ENCODE measurements around the gene MACROD1. TPM values are rescaled to one million over a fixed set of nuclear protein-coding genes. Genes with fewer than 3 reads are reported as not detected.
A peak's percentile ranks its signal among the peaks of the same experiment; 100 is the strongest.

Gene MACROD1
- total RNA-seq, 5 donors from 2014 or later (not counting 1 experiment from before 2014, with no cell fraction given) = 6.0 to 14.8 (median 10.4) TPM

GRCh38 chr11:63991558-63991957 lies 174.4 kb downstream of the MACROD1 start:
- H3K4me1 Mint-ChIP-seq = peaks cover 21 to 35% (median 30%) of the 10 kb centered on the region in 3 donors
- H3K9me3 ChIP-seq = no peaks in the 10 kb centered on the region
- ChIA-PET CTCF (no interaction called here), POLR2A (interaction anchor here in 1 of 2 donors (0.6 kb wide), 1 partner anchor 222 kb away, joined by 3 read pairs; no protein-coding TSS in a partner anchor)
- H3K4me3 ChIP-seq (ENCODE audit: control insufficient read depth in 1 of 2, extremely low read depth in 1 of 2, low read length in 1 of 2) = no peak overlapping the region
- peaks cover 31% of the 10 kb centered on the region for H3K36me3 Mint-ChIP-seq
- peaks cover 9 to 30% of the 10 kb centered on the region in 2 experiments for H3K4me1 ChIP-seq (ENCODE audit: control insufficient read depth in 1 of 2, extremely low read depth in 1 of 2, insufficient read depth in 2 of 2, low read length in 2 of 2)
- DNase-seq (no peak), ATAC-seq (replicated peaks in 1 of 4) (no peak)
- no peak overlapping the region for H3K27ac ChIP-seq (ENCODE audit: low read length)
- peaks cover 22 to 58% of the 10 kb centered on the region in 2 donors for H3K36me3 ChIP-seq (ENCODE audit: control insufficient read depth in 2 of 2, extremely low read depth in 1 of 2, insufficient read depth in 1 of 2, low read length in 1 of 2)
- no peaks in the 10 kb centered on the region for H3K27me3 Mint-ChIP-seq
- 97% methylated on average over 6 of the region's 10 CpGs for WGBS (ENCODE audit: insufficient coverage)
- peak overlapping the region in 1 of 2 donors; percentile 28 for H3K27ac Mint-ChIP-seq
- no peaks in the 10 kb centered on the region for H3K27me3 ChIP-seq (replicated peaks in 1 of 2; ENCODE audit: control insufficient read depth in 2 of 2, extremely low read depth in 1 of 2, insufficient read depth in 2 of 2, low read length in 1 of 2)
- no peak overlapping the region for H3K4me3 Mint-ChIP-seq
- no peaks in the 10 kb centered on the region for H3K9me3 Mint-ChIP-seq

- WGBS (ENCODE audit: insufficient coverage) = 54% methylated on average over 23 of the region's 25 CpGs
- Histone ChIP-seq H3K27me3 (replicated peaks in 1 of 2; ENCODE audit: control insufficient read depth in 2 of 2, extremely low read depth in 1 of 2, insufficient read depth in 2 of 2, low read length in 1 of 2) (no peaks in the 10 kb centered on the region), H3K36me3 (ENCODE audit: control insufficient read depth in 2 of 2, extremely low read depth in 1 of 2, insufficient read depth in 1 of 2, low read length in 1 of 2) (peaks cover 14 to 31% of the 10 kb centered on the region in 2 donors), H3K9me3 (no peaks in the 10 kb centered on the region), H3K4me3 (ENCODE audit: control insufficient read depth in 1 of 2, extremely low read depth in 1 of 2, low read length in 1 of 2) (peak overlapping the region; percentile 94 to 99), H3K27ac (ENCODE audit: low read length) (no peak overlapping the region), H3K4me1 (ENCODE audit: control insufficient read depth in 1 of 2, extremely low read depth in 1 of 2, insufficient read depth in 2 of 2, low read length in 2 of 2) (peaks cover 13 to 36% of the 10 kb centered on the region in 2 experiments)
- H3K27ac Mint-ChIP-seq = peak overlapping the region; percentile 27 to 64
- no peaks in the 10 kb centered on the region for H3K27me3 Mint-ChIP-seq
- ChIA-PET POLR2A (interaction anchor here in 1 of 2 donors (0.5 to 0.6 kb wide), 2 partner anchors 308 to 318 kb away, joined by 5 to 7 read pairs; no protein-coding TSS in a partner anchor), CTCF (no interaction called here)
- peaks cover 18% of the 10 kb centered on the region for H3K36me3 Mint-ChIP-seq
- ATAC-seq (replicated peaks in 1 of 4) = no peak
- peak overlapping the region; percentile 61 to 76 (median 74) for H3K4me3 Mint-ChIP-seq
- no peak for DNase-seq
- H3K9me3 Mint-ChIP-seq = no peaks in the 10 kb centered on the region
- peaks cover 29 to 42% (median 38%) of the 10 kb centered on the region in 3 donors for H3K4me1 Mint-ChIP-seq
Observed at GRCh38 chr11:63986932-63987513, 178.9 kb downstream of the MACROD1 start.

GRCh38 chr11:63986156-63986931 lies 179.6 kb downstream of the MACROD1 start, which contains the start of gene OTUB1:
OTUB1 (plus strand) TSS chr11:63986438; CDS start chr11:63986457, 19 bp downstream.
- no peaks in the 10 kb centered on the region for H3K27me3 Mint-ChIP-seq
- no peaks in the 10 kb centered on the region for H3K27me3 ChIP-seq (replicated peaks in 1 of 2; ENCODE audit: control insufficient read depth in 2 of 2, extremely low read depth in 1 of 2, insufficient read depth in 2 of 2, low read length in 1 of 2)
- H3K27ac Mint-ChIP-seq = peak within 1 kb of the TSS; percentile 95 to 98
- H3K36me3 ChIP-seq (ENCODE audit: control insufficient read depth in 2 of 2, extremely low read depth in 1 of 2, insufficient read depth in 1 of 2, low read length in 1 of 2) = peaks cover 12 to 27% of the 10 kb centered on the region in 2 donors
- ATAC-seq (replicated peaks in 1 of 4) (peak; percentile 91 to 94 (median 92)), DNase-seq (peak; percentile 69 to 91 (median 80))
- CTCF ChIA-PET = no interaction called here
- H3K4me3 ChIP-seq (ENCODE audit: control insufficient read depth in 1 of 2, extremely low read depth in 1 of 2, low read length in 1 of 2) = peak within 1 kb of the TSS; percentile 94 to 99
- peak within 1 kb of the TSS; percentile 96 to 99 (median 96) for H3K4me3 Mint-ChIP-seq
- H3K27ac ChIP-seq (ENCODE audit: low read length) = peak within 1 kb of the TSS; percentile 86
- peaks cover 26 to 35% (median 35%) of the 10 kb centered on the region in 3 donors for H3K4me1 Mint-ChIP-seq
- no peaks in the 10 kb centered on the region for H3K9me3 Mint-ChIP-seq
- H3K4me1 ChIP-seq (ENCODE audit: control insufficient read depth in 1 of 2, extremely low read depth in 1 of 2, insufficient read depth in 2 of 2, low read length in 2 of 2) = peaks cover 13 to 34% of the 10 kb centered on the region in 2 experiments
- 0% methylated on average over 54 of the region's 63 CpGs for WGBS (ENCODE audit: insufficient coverage)
- H3K9me3 ChIP-seq = no peaks in the 10 kb centered on the region
- peaks cover 13% of the 10 kb centered on the region for H3K36me3 Mint-ChIP-seq
- POLR2A ChIA-PET = interaction anchor here in 1 of 2 donors (0.5 to 0.9 kb wide), 2 partner anchors 202 to 214 kb away, joined by 3 read pairs; no protein-coding TSS in a partner anchor

GRCh38 chr11:63985812-63986155 lies 180.1 kb downstream of the MACROD1 start:
- WGBS (ENCODE audit: insufficient coverage) = 0% methylated on average over 12 of the region's 18 CpGs
- no peaks in the 10 kb centered on the region for H3K27me3 Mint-ChIP-seq
- ATAC-seq (replicated peaks in 1 of 4) (peak; percentile 80 to 91 (median 90)), DNase-seq (peak in 33 of 35 experiments; percentile 50 to 79 (median 61))
- H3K9me3 Mint-ChIP-seq = no peaks in the 10 kb centered on the region
- H3K27ac Mint-ChIP-seq = peak overlapping the region; percentile 95 to 98
- Histone ChIP-seq H3K4me1 (ENCODE audit: control insufficient read depth in 1 of 2, extremely low read depth in 1 of 2, insufficient read depth in 2 of 2, low read length in 2 of 2) (peaks cover 13 to 33% of the 10 kb centered on the region in 2 experiments), H3K9me3 (no peaks in the 10 kb centered on the region), H3K36me3 (ENCODE audit: control insufficient read depth in 2 of 2, extremely low read depth in 1 of 2, insufficient read depth in 1 of 2, low read length in 1 of 2) (peaks cover 7 to 21% of the 10 kb centered on the region in 2 donors), H3K27me3 (replicated peaks in 1 of 2; ENCODE audit: control insufficient read depth in 2 of 2, extremely low read depth in 1 of 2, insufficient read depth in 2 of 2, low read length in 1 of 2) (no peaks in the 10 kb centered on the region), H3K4me3 (ENCODE audit: control insufficient read depth in 1 of 2, extremely low read depth in 1 of 2, low read length in 1 of 2) (peak overlapping the region; percentile 94 to 99), H3K27ac (ENCODE audit: low read length) (peak overlapping the region; percentile 86)
- ChIA-PET POLR2A (interaction anchor here in 1 of 2 donors (0.5 to 0.9 kb wide), 2 partner anchors 203 to 214 kb away, joined by 3 read pairs; no protein-coding TSS in a partner anchor), CTCF (interaction anchor here in 1 of 2 donors (0.9 kb wide), 1 partner anchor 199 kb away, joined by 3 read pairs; no protein-coding TSS in a partner anchor)
- peaks cover 9% of the 10 kb centered on the region for H3K36me3 Mint-ChIP-seq
- H3K4me1 Mint-ChIP-seq = peaks cover 26 to 35% (median 30%) of the 10 kb centered on the region in 3 donors
- peak overlapping the region; percentile 96 to 99 (median 96) for H3K4me3 Mint-ChIP-seq

- Mint-ChIP-seq H3K4me3 (no peak overlapping the region), H3K27me3 (no peaks in the 10 kb centered on the region), H3K9me3 (no peaks in the 10 kb centered on the region), H3K36me3 (peaks cover 4% of the 10 kb centered on the region), H3K27ac (no peak overlapping the region), H3K4me1 (peaks cover 16 to 27% (median 24%) of the 10 kb centered on the region in 3 donors)
- ChIA-PET POLR2A (no interaction called here), CTCF (interaction anchor here in 1 of 2 donors (0.7 kb wide), 1 partner anchor 277 kb away, joined by 4 read pairs; no protein-coding TSS in a partner anchor)
- Histone ChIP-seq H3K9me3 (no peaks in the 10 kb centered on the region), H3K27ac (ENCODE audit: low read length) (no peak overlapping the region), H3K27me3 (replicated peaks in 1 of 2; ENCODE audit: control insufficient read depth in 2 of 2, extremely low read depth in 1 of 2, insufficient read depth in 2 of 2, low read length in 1 of 2) (no peaks in the 10 kb centered on the region), H3K36me3 (ENCODE audit: control insufficient read depth in 2 of 2, extremely low read depth in 1 of 2, insufficient read depth in 1 of 2, low read length in 1 of 2) (peaks cover 3 to 6% of the 10 kb centered on the region in 2 donors), H3K4me1 (ENCODE audit: control insufficient read depth in 1 of 2, extremely low read depth in 1 of 2, insufficient read depth in 2 of 2, low read length in 2 of 2) (peaks cover 3 to 20% of the 10 kb centered on the region in 2 experiments), H3K4me3 (ENCODE audit: control insufficient read depth in 1 of 2, extremely low read depth in 1 of 2, low read length in 1 of 2) (no peak overlapping the region)
- ATAC-seq (replicated peaks in 1 of 4) = no peak
- 97% methylated on average over 3 of the region's 5 CpGs for WGBS (ENCODE audit: insufficient coverage)
- DNase-seq = no peak
Observed at GRCh38 chr11:63979426-63979825, 186.5 kb downstream of the MACROD1 start.
